H1 (cell line): ENCODE measurements around the gene TP53I11. TPM values are rescaled to one million over a fixed set of nuclear protein-coding genes. Genes with fewer than 3 reads are reported as not detected.

Experiments
- CTCF ChIA-PET: fragments of 300-600 bp; sonication (Branson Sonifier 250); formaldehyde crosslinking; loops from one replicate; lab custom pipeline; 2021; ENCODE audit not compliant: partially characterized antibody; lab: Charles Lee
- POLR2A ChIA-PET: fragments of 300-600 bp; sonication (Branson Sonifier 250); formaldehyde crosslinking; loops from one replicate; lab custom pipeline; 2021; ENCODE audit warnings: inconsistent platforms; ENCODE audit not compliant: partially characterized antibody; lab: Charles Lee
- DNase-seq, 2 experiments: peaks; one replicate each; pipeline versions ENCODE4 v3.0.0 to v3.0.0-alpha.2; 2010 to 2022; ENCODE audit warnings: low spot score in 2 of 2, low read depth in 1 of 2, mixed read lengths in 1 of 2
- FAIRE-seq: peaks from 2 replicates; lab custom pipeline; 2011; peaks lifted over from hg19 to GRCh38; lab: Jason Lieb, UNC
- H2AFZ ChIP-seq: 2 replicates; pipeline ENCODE4 v1.8.1; 2012; ENCODE audit warnings: low read length, inconsistent platforms
- H2AK5ac ChIP-seq: 2 replicates; pipeline ENCODE4 v1.6.1; 2013; ENCODE audit warnings: low read depth, low read length
- H2BK120ac ChIP-seq: replicated peaks from 2 replicates; pipeline ENCODE3; 2013; ENCODE audit warnings: low read depth, low read length, inconsistent platforms
- H2BK12ac ChIP-seq: 2 replicates; pipeline ENCODE4 v1.6.1; 2013; ENCODE audit warnings: low read depth, low read length
- H2BK15ac ChIP-seq: 2 replicates; pipeline ENCODE4 v1.6.1; 2013; ENCODE audit warnings: low read length
- H2BK20ac ChIP-seq: 2 replicates; pipeline ENCODE4 v1.6.1; 2013; ENCODE audit warnings: low read length
- H2BK5ac ChIP-seq: 2 replicates; pipeline ENCODE4 v1.6.1; 2013; ENCODE audit warnings: low read depth, low read length
- H3K14ac ChIP-seq: 2 replicates; pipeline ENCODE4 v1.6.1; 2013; ENCODE audit warnings: inconsistent platforms; ENCODE audit not compliant: insufficient read length
- H3K18ac ChIP-seq: 2 replicates; pipeline ENCODE4 v1.6.1; 2013; ENCODE audit warnings: low read length; ENCODE audit errors: extremely low read depth
- H3K23ac ChIP-seq: 2 replicates; pipeline ENCODE4 v1.6.1; 2013; ENCODE audit warnings: inconsistent platforms; ENCODE audit not compliant: insufficient read length
- H3K23me2 ChIP-seq: 2 replicates; pipeline ENCODE4 v1.6.1; 2013; ENCODE audit warnings: low read depth, low read length
- H3K27ac ChIP-seq: 2 replicates; pipeline ENCODE4 v1.6.1; 2011; ENCODE audit warnings: low read depth, low read length, inconsistent platforms
- H3K27me3 ChIP-seq, 4 experiments: replicated peaks in 1 of 4; 1 replicate in 1 of 4; 2 replicates in 3 of 4; pipeline versions ENCODE4 v1.6.1 to v1.8.1; 2011 to 2013; ENCODE audit warnings: low read length in 3 of 4, mild to moderate bottlenecking in 3 of 4, inconsistent platforms in 2 of 4, mixed read lengths in 2 of 4, moderate library complexity in 1 of 4; ENCODE audit not compliant: control insufficient read depth in 3 of 4, insufficient read depth in 3 of 4; ENCODE audit errors: extremely low read depth in 1 of 4
- H3K36me3 ChIP-seq, 4 experiments: 2 replicates each; pipeline versions ENCODE4 v1.6.1 to v1.8.1; 2011 to 2013; ENCODE audit warnings: mild to moderate bottlenecking in 4 of 4, low read length in 3 of 4, moderate library complexity in 2 of 4, control low read depth in 1 of 4, inconsistent platforms in 1 of 4; ENCODE audit not compliant: insufficient read depth in 4 of 4, control insufficient read depth in 2 of 4
- H3K4ac ChIP-seq: replicated peaks from 2 replicates; pipeline ENCODE3; 2013; ENCODE audit warnings: low read length, low read depth, mixed read lengths, inconsistent platforms; ENCODE audit not compliant: insufficient read length
- H3K4me1 ChIP-seq, 4 experiments: replicated peaks in 1 of 4; 1 replicate in 1 of 4; 2 replicates in 3 of 4; pipeline versions ENCODE4 v1.6.1 to v1.8.1; 2011 to 2013; ENCODE audit warnings: low read length in 3 of 4, inconsistent platforms in 2 of 4, mixed read lengths in 1 of 4; ENCODE audit not compliant: insufficient read depth in 4 of 4, control insufficient read depth in 3 of 4
- H3K4me2 ChIP-seq, 2 experiments: 2 replicates each; pipeline versions ENCODE4 v1.6.1 to v1.8.1; 2011 to 2013; ENCODE audit warnings: low read depth in 2 of 2, low read length in 2 of 2, control low read depth in 1 of 2, inconsistent platforms in 1 of 2, mild to moderate bottlenecking in 1 of 2; ENCODE audit not compliant: insufficient read depth in 1 of 2
- H3K4me3 ChIP-seq, 4 experiments: fragments of 200-600, 300-600 bp in 1 of 4; sonication (generic), shearing (Covaris generic), sonication (Bioruptor Twin) in 1 of 4; 2 replicates each; pipeline versions ENCODE4 v1.5.1 to v1.8.1; 2011 to 2016; ENCODE audit warnings: low read length in 4 of 4, low read depth in 3 of 4, control low read depth in 2 of 4, inconsistent platforms in 2 of 4, mild to moderate bottlenecking in 2 of 4, mixed read lengths in 1 of 4, moderate library complexity in 1 of 4; ENCODE audit not compliant: insufficient read depth in 2 of 4; ENCODE audit errors: extremely low read depth in 1 of 4
- H3K56ac ChIP-seq: replicated peaks from 2 replicates; pipeline ENCODE3; 2013; ENCODE audit warnings: low read depth, mild to moderate bottlenecking, mixed read lengths, low read length, inconsistent platforms; ENCODE audit not compliant: insufficient read length
- H3K79me1 ChIP-seq: 2 replicates; pipeline ENCODE4 v1.6.1; 2013; ENCODE audit warnings: low read depth, low read length, control low read depth
- H3K79me2 ChIP-seq, 2 experiments: 2 replicates each; pipeline versions ENCODE4 v1.6.1 to v1.8.1; 2012 to 2013; ENCODE audit warnings: low read length in 2 of 2, mild to moderate bottlenecking in 2 of 2, inconsistent platforms in 1 of 2; ENCODE audit not compliant: insufficient read depth in 2 of 2, control insufficient read depth in 1 of 2
- H3K9ac ChIP-seq, 4 experiments: replicated peaks in 1 of 4; 1 replicate in 1 of 4; 2 replicates in 3 of 4; pipeline versions ENCODE4 v1.6.1 to v1.8.1; 2011 to 2013; ENCODE audit warnings: low read depth in 3 of 4, low read length in 3 of 4, control low read depth in 2 of 4, mild to moderate bottlenecking in 2 of 4, moderate library complexity in 2 of 4, inconsistent platforms in 1 of 4; ENCODE audit errors: extremely low read depth in 1 of 4
- H3K9me3 ChIP-seq, 2 experiments: 2 replicates each; pipeline versions ENCODE4 v1.6.1 to v1.8.1; 2012 to 2013; ENCODE audit warnings: mild to moderate bottlenecking in 2 of 2, moderate library complexity in 2 of 2, control low read depth in 1 of 2, inconsistent platforms in 1 of 2, low read depth in 1 of 2, low read length in 1 of 2, mixed read lengths in 1 of 2; ENCODE audit not compliant: insufficient read depth in 2 of 2
- H4K20me1 ChIP-seq, 2 experiments: replicated peaks in 1 of 2; 2 replicates each; pipeline versions ENCODE3 to v1.8.1; 2011 to 2013; ENCODE audit warnings: inconsistent platforms in 2 of 2, low read length in 2 of 2, mild to moderate bottlenecking in 1 of 2; ENCODE audit not compliant: insufficient read depth in 2 of 2, control insufficient read depth in 1 of 2
- H4K5ac ChIP-seq: 2 replicates; pipeline ENCODE4 v1.6.1; 2013; ENCODE audit warnings: low read length, low read depth, mixed read lengths, inconsistent platforms; ENCODE audit not compliant: insufficient read length
- H4K8ac ChIP-seq: 2 replicates; pipeline ENCODE4 v1.8.0; 2013; ENCODE audit warnings: mild to moderate bottlenecking, moderate library complexity, low read length, inconsistent platforms; ENCODE audit not compliant: insufficient read depth; ENCODE audit errors: extremely low read depth
- H4K91ac ChIP-seq: replicated peaks from 2 replicates; pipeline ENCODE3; 2013; ENCODE audit warnings: low read length, mixed read lengths, inconsistent platforms; ENCODE audit not compliant: insufficient read length
- CEBPB ChIP-seq: IDR thresholded peaks from 2 replicates; pipeline ENCODE4 v1.6.1; 2012; ENCODE audit warnings: low read depth, low read length
- WGBS, 2 experiments: shearing (Covaris generic) in 1 of 2; methylation state at CpG; one replicate each; pipeline versions ENCODE4 v1.1.6 to v1.1.7; 2013 to 2015; ENCODE audit warnings: low lambda C conversion rate in 2 of 2, mixed read lengths in 2 of 2, inconsistent platforms in 1 of 2, low coverage in 1 of 2, missing lambda C conversion rate in 1 of 2; ENCODE audit not compliant: insufficient replicate concordance in 2 of 2, insufficient coverage in 1 of 2, insufficient read length in 1 of 2; ENCODE audit errors: extremely low coverage in 1 of 2, missing lambda C conversion rate in 1 of 2; 5-methylcytosine and 5-hydroxymethylcytosine counted together
- polyA plus RNA-seq, 7 experiments: library from polyadenylated mRNA; depleted of rRNA in 3 of 7; stranded (reverse) in 5 of 7; unstranded in 2 of 7; fragments of >200 nt in 5 of 7; fragments of 200-250 nt in 2 of 7; gene quantifications; 1 replicate in 5 of 7; 2 replicates in 1 of 7; 4 replicates in 1 of 7; pipeline versions ENCODE4 v1.2.1 to v1.2.3, GENCODE V29; 2011 to 2013; ENCODE audit warnings: missing spikeins in 2 of 7, mixed read lengths in 2 of 7
- total RNA-seq: library from RNA; stranded (reverse); fragmentation: NEBNext Ultra II Directional; extraction: Animal tissue kit (Norgen Biotek cat#: 25700); gene quantifications from 2 replicates; pipeline ENCODE4 v1.2.1, GENCODE V29; 2021

TP53I11 gene
- total and polyA plus RNA-seq, 2 of the 8 experiments (the other 6 are each of a cell fraction or from before 2014, with no cell fraction given): 34.0 to 46.3 TPM

DNA sequence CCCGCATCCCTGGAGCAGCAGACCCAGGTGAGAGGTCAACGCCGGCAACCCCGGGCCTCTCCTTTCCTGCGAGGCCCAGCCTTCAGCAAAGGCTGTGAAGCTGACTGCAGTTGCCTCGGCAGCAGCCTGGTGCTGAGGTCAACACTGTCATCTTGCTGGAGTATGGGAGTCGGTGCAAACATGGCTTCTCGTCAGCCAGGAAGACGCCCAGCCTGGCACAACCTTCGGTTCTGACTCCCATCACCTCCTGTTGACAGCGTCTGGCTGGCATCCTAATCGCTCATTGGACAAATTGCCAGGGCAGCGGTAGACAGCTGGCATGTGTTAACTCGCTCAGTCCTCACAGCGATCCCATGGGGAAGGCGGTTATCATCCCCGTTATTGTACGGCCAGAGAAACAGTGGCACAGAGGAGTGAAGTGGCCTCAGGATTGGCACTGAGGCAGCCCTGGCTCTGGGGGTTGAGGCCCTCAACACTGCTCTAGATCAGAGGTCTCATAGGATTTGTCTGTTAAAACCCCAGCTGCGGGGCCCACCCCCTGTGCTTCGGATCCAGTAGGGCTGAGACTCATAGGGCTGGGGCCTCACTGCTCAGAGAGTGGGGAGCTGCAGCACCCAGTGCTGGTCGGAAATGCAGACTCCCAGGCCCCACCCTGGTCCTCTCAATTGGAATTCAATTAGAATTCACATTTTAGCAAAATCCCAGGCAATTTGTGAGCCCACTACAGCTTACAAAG lies 39.3 kb upstream of the TP53I11 start:
- H2BK12ac ChIP-seq: peak overlapping the region; percentile 10; the same call in 1 of the 2 replicates
- no peak for DNase-seq

More for the DNA sequence above, 39.3 kb upstream of the TP53I11 start:
- no peak overlapping the region for H2AFZ ChIP-seq
- no peak overlapping the region for H4K91ac ChIP-seq
- H3K4me3 ChIP-seq: no peak overlapping the region
- no peak overlapping the region for H2BK20ac ChIP-seq
- H3K14ac ChIP-seq: no peak overlapping the region
- no peaks in the 10 kb centered on the region for H3K9me3 ChIP-seq
- no peak overlapping the region for H3K56ac ChIP-seq
- H4K5ac ChIP-seq: no peak overlapping the region
- H4K20me1 ChIP-seq: no peaks in the 10 kb centered on the region
- no peaks in the 10 kb centered on the region for H3K79me2 ChIP-seq
- H3K36me3 ChIP-seq: no peaks in the 10 kb centered on the region
- no peak overlapping the region for H3K4me2 ChIP-seq
- no peak overlapping the region for H3K18ac ChIP-seq
- no peaks in the 10 kb centered on the region for H3K23me2 ChIP-seq
- no peaks in the 10 kb centered on the region for H3K79me1 ChIP-seq
- H3K9ac ChIP-seq: no peak overlapping the region
- H3K23ac ChIP-seq: no peak overlapping the region
- 0 out of 7 replicates have a peak, but pooled peaks cover 0 to 4% (median under 1%) of the 10 kb centered on the region in 4 experiments for H3K4me1 ChIP-seq
- no peak overlapping the region for H2BK15ac ChIP-seq
- H4K8ac ChIP-seq: no peak overlapping the region
- no peaks in the 10 kb centered on the region for H3K27me3 ChIP-seq
- no peak for FAIRE-seq
- H2AK5ac ChIP-seq: no peak overlapping the region
- ChIA-PET POLR2A (interaction anchor here (1.5 kb wide), 1 partner anchor 8 kb away, joined by 4 read pairs; no protein-coding TSS in a partner anchor), CTCF (interaction anchor here (1.2 to 38.2 kb wide), 8 partner anchors 9 to 120 kb away, joined by 3 to 731 read pairs (median 6); no protein-coding TSS in a partner anchor)
- no peak overlapping the region for H2BK5ac ChIP-seq
- no peak overlapping the region for H2BK120ac ChIP-seq
- TF ChIP-seq CEBPB: no peak
- WGBS, 2 experiments: 88% methylated on average over 21 of the region's 21 CpGs; no CpG with 5 or more reads in 1 of the 2 experiments
- no peak overlapping the region for H3K4ac ChIP-seq
- H3K27ac ChIP-seq: no peak overlapping the region
